Measurements from ENCODE around the gene CGGBP1.

CGGBP1 gene

DNA sequence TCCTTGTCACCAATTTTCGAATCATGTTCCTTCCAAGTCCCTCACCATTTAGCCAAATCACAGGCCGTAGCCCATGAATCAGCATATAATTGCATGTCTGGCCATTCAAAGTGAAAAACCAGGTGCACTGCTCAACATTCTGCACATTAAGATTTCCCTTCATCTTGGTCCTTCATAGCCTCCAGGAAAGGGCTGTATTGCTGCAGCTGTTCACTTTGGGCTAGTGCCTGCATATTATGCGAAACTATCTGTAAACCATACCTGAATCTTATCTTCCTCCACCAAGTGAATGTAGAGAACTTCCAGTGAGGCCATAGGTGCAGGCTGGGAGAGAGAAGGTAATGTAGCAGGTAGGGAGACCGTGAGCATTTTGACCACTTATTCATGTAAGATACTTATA, 18.3 kb downstream of the CGGBP1 start:
- TF ChIP-seq, protein P1, sequence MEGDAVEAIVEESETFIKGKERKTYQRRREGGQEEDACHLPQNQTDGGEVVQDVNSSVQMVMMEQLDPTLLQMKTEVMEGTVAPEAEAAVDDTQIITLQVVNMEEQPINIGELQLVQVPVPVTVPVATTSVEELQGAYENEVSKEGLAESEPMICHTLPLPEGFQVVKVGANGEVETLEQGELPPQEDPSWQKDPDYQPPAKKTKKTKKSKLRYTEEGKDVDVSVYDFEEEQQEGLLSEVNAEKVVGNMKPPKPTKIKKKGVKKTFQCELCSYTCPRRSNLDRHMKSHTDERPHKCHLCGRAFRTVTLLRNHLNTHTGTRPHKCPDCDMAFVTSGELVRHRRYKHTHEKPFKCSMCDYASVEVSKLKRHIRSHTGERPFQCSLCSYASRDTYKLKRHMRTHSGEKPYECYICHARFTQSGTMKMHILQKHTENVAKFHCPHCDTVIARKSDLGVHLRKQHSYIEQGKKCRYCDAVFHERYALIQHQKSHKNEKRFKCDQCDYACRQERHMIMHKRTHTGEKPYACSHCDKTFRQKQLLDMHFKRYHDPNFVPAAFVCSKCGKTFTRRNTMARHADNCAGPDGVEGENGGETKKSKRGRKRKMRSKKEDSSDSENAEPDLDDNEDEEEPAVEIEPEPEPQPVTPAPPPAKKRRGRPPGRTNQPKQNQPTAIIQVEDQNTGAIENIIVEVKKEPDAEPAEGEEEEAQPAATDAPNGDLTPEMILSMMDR (IDR thresholded peaks at IDR 0.05; ENCODE audit: low read depth, low read length, missing control alignments): no peak
- H3K4me3 ChIP-seq (ENCODE audit: low read depth, low read length): no peak overlapping the region
- DNase-seq (ENCODE audit: low read depth): no peak

DNA sequence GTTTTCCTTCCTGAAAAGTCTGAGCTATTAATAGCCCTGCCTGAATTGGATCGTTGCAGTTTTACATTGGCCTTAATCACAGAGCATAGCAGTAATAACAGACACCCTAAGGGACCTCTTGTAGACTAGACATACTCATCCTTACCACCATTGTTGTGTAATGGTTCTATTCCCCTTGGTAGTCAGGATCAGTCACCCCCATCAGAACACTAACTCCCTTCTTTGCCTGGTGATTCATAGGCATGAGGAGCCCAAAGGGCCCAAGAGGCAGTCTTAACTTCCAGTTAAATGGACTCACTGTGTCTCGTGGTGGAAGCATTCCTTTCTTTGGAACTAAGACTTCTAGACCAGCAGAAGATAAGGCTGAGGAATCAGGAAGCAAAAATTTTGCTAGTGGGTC, 20.2 kb downstream of the CGGBP1 start:
- DNase-seq (ENCODE audit: low read depth): no peak
- H3K4me3 ChIP-seq (ENCODE audit: low read depth, low read length): no peak overlapping the region
- TF ChIP-seq, protein P1 (IDR thresholded peaks at IDR 0.05; ENCODE audit: low read depth, low read length, missing control alignments): no peak

DNA sequence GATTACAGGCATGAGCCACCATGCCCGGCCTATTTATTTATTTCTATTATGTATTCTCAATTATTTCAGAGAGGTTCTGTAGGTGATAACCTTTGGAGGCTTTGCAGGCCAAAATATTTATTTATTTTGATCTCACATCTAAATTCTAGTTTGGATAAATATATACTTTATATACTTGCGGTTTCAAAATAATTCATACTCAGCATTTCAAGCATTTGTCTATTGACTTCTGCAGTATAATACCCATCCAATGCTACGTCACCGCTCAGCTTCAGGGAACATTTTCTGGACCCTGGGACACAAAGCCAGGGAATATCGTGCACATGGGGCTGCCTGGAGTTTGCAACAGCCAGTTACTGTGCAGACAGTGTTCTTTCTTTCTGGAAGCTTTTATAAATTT, 22.6 kb downstream of the CGGBP1 start:
- no peak overlapping the region for H3K4me3 ChIP-seq (ENCODE audit: low read depth, low read length)
- no peak for DNase-seq (ENCODE audit: low read depth)
- TF ChIP-seq, protein P1 (IDR thresholded peaks at IDR 0.05; ENCODE audit: low read depth, low read length, missing control alignments): no peak

DNA sequence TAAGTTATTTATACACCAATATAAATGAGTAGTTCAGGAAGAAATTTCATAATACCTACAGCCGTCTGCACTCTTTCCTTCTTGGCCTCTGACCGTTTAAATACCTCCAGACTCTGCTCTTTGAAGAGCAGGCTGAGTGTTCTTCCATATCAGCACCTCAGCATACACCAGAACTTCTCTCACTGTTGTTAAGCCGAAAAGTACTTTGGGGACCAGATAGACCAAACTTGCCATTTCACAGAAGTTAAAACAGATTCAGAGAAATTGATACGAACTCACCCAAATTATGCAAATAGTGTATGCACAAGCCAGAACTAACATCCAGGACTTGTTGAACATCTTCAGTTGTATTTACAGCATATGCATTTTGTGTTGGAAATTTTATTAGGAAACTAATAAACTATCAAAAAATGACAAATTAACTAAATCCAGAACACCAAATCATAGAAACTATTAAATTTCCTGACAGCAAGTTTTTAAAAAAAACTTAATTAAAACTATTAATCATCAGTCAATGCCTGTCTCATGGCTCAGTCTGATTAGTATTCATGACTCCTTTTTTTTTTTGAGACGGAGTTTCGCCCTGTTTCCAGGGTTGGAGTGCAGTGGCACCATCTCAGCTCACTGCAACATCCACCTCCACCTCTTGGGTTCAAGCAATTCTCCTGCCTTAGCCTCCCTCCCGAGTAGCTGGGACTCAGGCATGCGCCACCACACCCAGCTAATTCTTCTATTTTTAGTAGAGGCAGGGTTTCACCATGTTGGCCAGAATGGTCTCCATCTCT, 24.1 kb downstream of the CGGBP1 start:
- H3K4me3 ChIP-seq (ENCODE audit: low read depth, low read length): no peak overlapping the region
- no peak for DNase-seq (ENCODE audit: low read depth)
- TF ChIP-seq, protein P1 (IDR thresholded peaks at IDR 0.05; ENCODE audit: low read depth, low read length, missing control alignments): no peak

DNA sequence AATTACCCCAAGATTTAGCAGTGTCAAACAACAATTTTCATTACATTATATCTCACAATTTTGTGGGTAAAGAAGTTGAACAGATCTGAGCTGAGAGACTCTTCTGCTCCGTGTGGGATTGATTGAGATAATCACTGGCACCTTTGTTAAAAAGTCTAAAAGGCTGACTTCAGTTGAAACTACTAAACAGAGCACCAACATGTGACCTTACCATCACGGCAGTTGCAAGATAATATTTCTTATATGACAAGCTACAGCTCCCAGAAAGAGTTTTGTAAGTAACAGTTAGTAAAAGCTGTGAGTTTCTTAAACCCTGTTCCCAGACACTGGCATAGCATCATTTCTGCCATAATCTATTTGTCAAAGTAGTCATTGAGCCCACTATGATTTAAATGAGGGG, 25.0 kb downstream of the CGGBP1 start:
- TF ChIP-seq, protein P1 (IDR thresholded peaks at IDR 0.05; ENCODE audit: low read depth, low read length, missing control alignments): no peak
- no peak overlapping the region for H3K4me3 ChIP-seq (ENCODE audit: low read depth, low read length)
- DNase-seq (ENCODE audit: low read depth): no peak

DNA sequence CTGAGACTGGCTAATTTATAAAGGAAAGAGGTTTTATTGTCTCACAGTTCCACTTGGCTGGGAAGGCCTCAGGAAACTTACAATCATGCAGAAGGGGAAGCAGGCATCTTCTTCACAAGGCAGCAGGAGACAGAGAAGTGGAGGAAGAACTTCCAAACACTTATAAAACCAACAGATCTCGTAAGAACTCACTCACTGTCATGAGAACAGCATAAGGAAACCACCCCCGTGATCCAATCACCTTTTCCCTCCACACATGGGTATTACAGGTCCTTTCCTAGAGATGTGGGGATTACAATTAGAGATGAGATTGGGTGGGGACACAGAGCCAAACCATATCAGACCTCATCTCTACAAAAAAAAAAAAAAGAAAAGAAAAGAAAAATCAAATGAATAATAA, 25.7 kb downstream of the CGGBP1 start:
- no peak overlapping the region for H3K4me3 ChIP-seq (ENCODE audit: low read depth, low read length)
- TF ChIP-seq, protein P1 (IDR thresholded peaks at IDR 0.05; ENCODE audit: low read depth, low read length, missing control alignments): no peak
- no peak for DNase-seq (ENCODE audit: low read depth)

DNA sequence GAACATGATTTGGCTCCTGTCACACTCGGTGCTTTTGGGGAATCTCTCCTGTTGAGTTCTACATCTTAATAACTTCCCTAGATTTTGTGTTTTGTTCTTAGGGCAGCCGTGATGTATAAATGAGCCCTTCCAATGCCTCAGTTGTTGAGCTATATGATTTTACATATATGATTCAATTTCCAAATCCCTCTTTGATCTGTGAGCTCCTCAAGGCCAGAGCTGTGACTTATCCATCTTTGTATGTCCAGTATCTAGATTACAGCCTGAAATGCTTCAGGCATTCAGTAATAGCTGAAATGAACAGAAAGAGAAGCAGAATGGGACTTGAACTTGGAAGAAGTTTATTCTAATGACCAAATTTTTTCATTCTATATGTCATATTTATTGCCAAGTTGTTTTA, 26.6 kb downstream of the CGGBP1 start:
- H3K4me3 ChIP-seq (ENCODE audit: low read depth, low read length): peak overlapping the region; percentile 51; the same call in 1 of the 2 replicates
- DNase-seq (ENCODE audit: low read depth): no peak
- TF ChIP-seq, protein P1 (IDR thresholded peaks at IDR 0.05; ENCODE audit: low read depth, low read length, missing control alignments): no peak

Measured in GM12864 (cell line).